ENCODE results near the gene RDH13.

The RDH13 gene

DNA sequence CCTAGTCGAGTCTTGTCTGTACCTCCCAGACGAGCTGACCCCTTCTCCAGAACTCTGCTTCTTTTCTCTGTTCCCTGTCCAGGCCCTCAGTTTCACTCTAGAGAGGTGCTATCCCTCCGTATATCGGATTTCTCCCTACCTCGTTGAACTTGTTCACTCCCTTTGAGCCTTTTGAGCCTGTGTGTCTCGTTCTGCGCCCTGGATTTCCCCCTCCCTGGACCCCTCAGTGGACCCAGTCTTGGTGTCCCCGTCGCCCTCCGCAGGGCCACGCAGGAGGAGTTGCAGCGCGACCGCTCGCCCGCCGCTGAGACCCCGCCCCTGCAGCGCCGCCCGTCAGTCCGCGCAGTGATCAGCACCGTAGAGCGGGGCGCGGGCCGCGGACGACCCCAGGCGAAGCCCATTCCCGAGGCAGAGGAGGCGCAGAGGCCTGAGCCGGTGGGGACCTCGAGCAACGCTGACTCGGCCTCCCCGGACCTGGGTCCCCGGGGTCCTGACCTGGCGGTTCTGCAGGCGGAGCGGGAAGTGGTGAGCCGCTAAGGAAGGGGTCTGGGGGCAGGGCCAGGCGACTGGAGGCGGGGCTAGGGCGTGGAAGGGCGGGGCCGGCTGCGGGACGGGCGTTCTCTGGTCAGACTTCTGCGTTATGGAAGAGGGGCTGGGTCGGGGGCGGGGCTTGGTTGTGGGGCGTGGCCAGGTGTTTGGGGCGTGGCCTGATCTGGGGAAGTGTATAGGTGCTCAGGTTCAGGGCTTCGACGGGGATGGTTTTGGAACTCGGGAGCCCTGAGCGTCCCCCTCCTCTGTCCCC is 18.2 kb upstream of the RDH13 start:
- DNase-seq (ENCODE audit: low read depth) = peak; percentile 94
- TF ChIP-seq, protein P1, sequence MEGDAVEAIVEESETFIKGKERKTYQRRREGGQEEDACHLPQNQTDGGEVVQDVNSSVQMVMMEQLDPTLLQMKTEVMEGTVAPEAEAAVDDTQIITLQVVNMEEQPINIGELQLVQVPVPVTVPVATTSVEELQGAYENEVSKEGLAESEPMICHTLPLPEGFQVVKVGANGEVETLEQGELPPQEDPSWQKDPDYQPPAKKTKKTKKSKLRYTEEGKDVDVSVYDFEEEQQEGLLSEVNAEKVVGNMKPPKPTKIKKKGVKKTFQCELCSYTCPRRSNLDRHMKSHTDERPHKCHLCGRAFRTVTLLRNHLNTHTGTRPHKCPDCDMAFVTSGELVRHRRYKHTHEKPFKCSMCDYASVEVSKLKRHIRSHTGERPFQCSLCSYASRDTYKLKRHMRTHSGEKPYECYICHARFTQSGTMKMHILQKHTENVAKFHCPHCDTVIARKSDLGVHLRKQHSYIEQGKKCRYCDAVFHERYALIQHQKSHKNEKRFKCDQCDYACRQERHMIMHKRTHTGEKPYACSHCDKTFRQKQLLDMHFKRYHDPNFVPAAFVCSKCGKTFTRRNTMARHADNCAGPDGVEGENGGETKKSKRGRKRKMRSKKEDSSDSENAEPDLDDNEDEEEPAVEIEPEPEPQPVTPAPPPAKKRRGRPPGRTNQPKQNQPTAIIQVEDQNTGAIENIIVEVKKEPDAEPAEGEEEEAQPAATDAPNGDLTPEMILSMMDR (IDR thresholded peaks at IDR 0.05; ENCODE audit: insufficient read depth, low read depth, low read length, missing control alignments) = no peak
- H3K4me3 ChIP-seq (ENCODE audit: low read length) = peak overlapping the region; percentile 47

DNA sequence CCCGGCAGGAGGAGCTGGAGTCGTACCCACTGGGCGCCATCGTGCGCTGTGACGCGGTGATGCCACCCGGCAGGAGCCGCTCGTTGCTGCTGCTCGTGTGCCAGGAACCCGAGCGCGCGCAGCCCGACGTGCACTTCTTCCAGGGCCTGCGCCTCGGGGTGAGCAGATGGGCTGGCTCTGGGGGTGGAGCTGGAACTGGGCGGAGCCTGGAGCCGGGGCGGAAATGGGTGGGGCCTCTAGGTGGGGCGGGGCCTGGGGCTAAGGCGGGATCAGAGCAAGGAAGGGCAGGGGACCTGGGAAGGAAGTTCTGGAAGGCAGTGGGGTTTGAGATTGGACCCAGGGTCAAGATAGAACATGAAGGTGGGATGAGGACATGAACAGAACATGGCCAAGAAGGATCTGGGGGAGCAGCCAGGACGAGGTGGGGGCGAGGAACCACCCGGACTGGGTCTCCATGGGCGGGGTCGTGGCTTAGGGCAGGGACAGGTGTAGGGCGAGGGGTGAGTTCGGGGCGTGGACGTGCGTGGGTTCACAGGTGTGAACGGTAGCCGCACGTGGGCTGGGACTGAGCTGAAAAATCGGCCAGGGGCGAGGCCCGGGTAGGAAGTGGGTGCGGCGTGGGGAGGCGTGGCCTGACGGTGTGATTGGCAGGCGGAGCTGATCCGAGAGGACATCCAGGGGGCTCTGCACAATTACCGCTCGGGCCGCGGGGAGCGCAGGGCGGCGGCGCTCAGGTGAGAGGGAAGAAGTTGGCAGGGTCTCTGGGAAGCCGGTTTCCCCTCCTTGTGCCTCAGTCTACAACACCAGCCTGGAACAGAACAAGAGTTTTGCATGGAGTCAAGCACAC is 17.4 kb upstream of the RDH13 start:
- H3K4me3 ChIP-seq (ENCODE audit: low read length) = peak overlapping the region; percentile 47
- peak; percentile 90 for DNase-seq (ENCODE audit: low read depth)

DNA sequence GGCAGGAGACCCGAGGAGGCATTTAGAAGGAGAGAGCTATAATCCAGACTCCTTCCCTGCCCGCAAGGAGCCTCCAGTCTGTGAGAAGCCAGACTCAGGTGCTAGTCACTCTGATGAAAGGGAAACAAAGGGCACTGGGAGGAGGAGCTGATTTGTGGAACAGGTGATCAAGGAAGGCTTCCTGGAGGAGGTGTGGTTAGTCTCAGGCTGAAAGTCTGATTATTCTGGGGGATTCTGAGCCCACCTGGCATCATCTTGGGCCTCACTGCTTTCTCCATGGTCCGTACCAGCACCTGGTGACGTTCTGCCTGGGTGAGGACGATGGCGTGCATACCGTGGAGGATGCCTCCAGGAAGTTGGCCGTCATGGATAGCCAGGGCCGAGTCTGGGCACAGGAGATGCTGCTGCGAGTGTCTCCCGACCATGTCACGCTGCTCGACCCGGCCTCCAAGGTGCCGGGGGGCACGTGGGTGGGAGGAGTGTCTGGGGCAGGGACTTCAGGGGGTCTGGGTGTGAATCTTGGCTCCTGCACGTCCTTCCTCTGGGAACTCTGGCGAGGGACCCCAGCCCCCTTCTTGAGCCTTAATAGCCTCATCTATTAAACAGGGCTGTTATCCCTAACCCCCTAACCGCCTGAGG is 16.6 kb upstream of the RDH13 start:
- DNase-seq (ENCODE audit: low read depth) = no peak
- no peak overlapping the region for H3K4me3 ChIP-seq (ENCODE audit: low read length)
- TF ChIP-seq, protein P1 (IDR thresholded peaks at IDR 0.05; ENCODE audit: insufficient read depth, low read depth, low read length, missing control alignments) = no peak

More for the DNA sequence above, 17.4 kb upstream of the RDH13 start:
- TF ChIP-seq, protein P1 (IDR thresholded peaks at IDR 0.05; ENCODE audit: insufficient read depth, low read depth, low read length, missing control alignments) = no peak

DNA sequence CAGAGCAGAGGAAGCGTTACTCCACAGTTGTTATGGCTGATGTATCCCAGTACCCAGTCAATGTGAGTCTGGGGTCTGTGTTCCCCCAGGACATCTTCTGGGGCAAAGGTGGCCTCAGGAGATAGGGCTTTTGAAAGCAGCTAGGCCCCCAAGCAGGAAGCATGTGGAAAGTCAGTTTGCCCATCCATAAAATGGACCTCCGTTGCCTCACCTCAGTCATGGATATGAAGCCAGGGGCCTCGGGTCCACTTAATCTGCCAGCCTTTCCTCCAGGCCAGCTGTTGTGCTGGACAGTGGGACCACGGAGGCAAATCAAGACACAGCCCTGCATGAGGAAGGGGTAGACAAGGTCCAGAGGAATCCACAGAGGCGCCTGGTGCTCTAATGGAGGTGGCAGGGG is 16.0 kb upstream of the RDH13 start:
- no peak for DNase-seq (ENCODE audit: low read depth)
- TF ChIP-seq, protein P1 (IDR thresholded peaks at IDR 0.05; ENCODE audit: insufficient read depth, low read depth, low read length, missing control alignments) = no peak
- no peak overlapping the region for H3K4me3 ChIP-seq (ENCODE audit: low read length)

DNA sequence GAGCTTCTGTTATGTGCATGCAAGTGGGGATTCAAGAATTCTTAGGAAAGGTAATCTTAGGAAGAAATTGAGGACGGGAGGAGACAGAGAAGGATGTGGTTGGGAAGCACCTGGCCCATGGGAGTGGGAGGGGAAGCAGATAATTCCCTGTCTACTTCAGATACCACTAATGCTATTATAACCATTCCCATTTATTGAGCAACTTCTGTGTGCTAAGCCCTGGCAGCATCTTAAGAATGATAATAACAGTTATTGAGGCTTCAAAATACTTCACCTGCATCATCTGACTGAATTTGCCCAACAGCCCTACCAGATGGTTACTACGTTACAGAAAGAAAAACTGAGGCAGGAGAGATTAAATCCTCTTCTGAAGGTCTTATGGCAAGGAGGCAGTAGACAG is 14.2 kb upstream of the RDH13 start:
- DNase-seq (ENCODE audit: low read depth) = no peak
- H3K4me3 ChIP-seq (ENCODE audit: low read length) = peak overlapping the region; percentile 52
- TF ChIP-seq, protein P1 (IDR thresholded peaks at IDR 0.05; ENCODE audit: insufficient read depth, low read depth, low read length, missing control alignments) = no peak

DNA sequence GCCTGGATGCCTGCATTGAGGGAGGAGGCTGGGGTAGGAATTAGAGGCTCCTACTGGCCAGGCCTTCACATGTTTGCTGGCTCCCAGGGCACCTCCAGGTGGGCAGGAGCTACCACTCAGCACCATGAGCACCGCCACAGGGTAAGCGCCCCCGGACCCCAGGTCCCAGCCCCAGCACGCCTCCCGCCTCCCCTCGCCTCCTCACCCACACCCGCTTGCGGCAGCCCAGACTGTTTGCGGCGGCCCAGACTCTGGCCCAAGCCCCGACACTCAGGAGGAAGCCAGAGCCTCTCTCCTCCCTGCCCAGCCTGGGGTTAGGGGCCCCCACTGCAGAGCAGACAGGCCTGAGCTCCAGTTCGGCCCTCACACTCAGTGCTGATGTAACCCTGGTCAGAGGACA is 13.4 kb upstream of the RDH13 start:
- TF ChIP-seq, protein P1 (IDR thresholded peaks at IDR 0.05; ENCODE audit: insufficient read depth, low read depth, low read length, missing control alignments) = no peak
- no peak for DNase-seq (ENCODE audit: low read depth)
- peak overlapping the region; percentile 52 for H3K4me3 ChIP-seq (ENCODE audit: low read length)
